HG03378 (cell line): ENCODE data around the gene GAB2.

Source experiments
- ATAC-seq: cut with Tn5 transposase; IDR thresholded peaks from one replicate; pipeline ENCODE4 v1.9.1; 2021; ENCODE audit warnings: mild to moderate bottlenecking, moderate library complexity; ENCODE audit not compliant: unreplicated experiment

GAB2 gene

GRCh38 chr11:78168539-78169477 lies 248.8 kb downstream of the GAB2 start:
- no peak for ATAC-seq

GRCh38 chr11:78166855-78167469 lies 250.7 kb downstream of the GAB2 start:
- no peak for ATAC-seq
